SK-N-SH (cell line): ENCODE measurements around the gene LPIN1. TPM values are rescaled to one million over a fixed set of nuclear protein-coding genes. Genes with fewer than 3 reads are reported as not detected.

Source experiments
- CTCF ChIA-PET: fragments of 300-600, 350-600 bp; formaldehyde crosslinking; extraction: SDS; loops from one replicate; lab custom pipeline; 2021; lab: Yijun Ruan, JAX
- POLR2A ChIA-PET: fragments of 350-600 bp; sonication (Branson Sonifier 250); formaldehyde crosslinking; extraction: SDS; loops from one replicate; lab custom pipeline; 2020; ENCODE audit warnings: antibody characterized with exemption, inconsistent platforms; lab: Yijun Ruan, JAX
- DNase-seq: peaks from one replicate; pipeline ENCODE4 v3.0.0; 2012
- H2AFZ ChIP-seq: fragments of 200-600 bp; sonication (generic); 2 replicates; pipeline ENCODE4 v1.8.1; 2016; ENCODE audit warnings: antibody characterized with exemption, mild to moderate bottlenecking, low read depth
- H3F3A ChIP-seq: fragments of 200-600 bp; sonication (generic); replicated peaks from 2 replicates; pipeline ENCODE3; 2016; ENCODE audit warnings: antibody characterized with exemption, mild to moderate bottlenecking; ENCODE audit not compliant: insufficient read depth
- H3K27ac ChIP-seq, 2 experiments: fragments of 200-500 bp in 1 of 2; fragments of 200-600 bp in 1 of 2; sonication (Bioruptor generic) in 1 of 2; sonication (generic), shearing (Covaris generic) in 1 of 2; 2 replicates each; pipeline versions ENCODE4 v1.5.1 to v1.6.1; 2014 to 2016; ENCODE audit warnings: low read depth in 2 of 2, inconsistent platforms in 1 of 2, low read length in 1 of 2, mild to moderate bottlenecking in 1 of 2, mixed read lengths in 1 of 2
- H3K27me3 ChIP-seq: fragments of 200-600 bp; sonication (generic), shearing (Covaris generic); 2 replicates; pipeline ENCODE4 v1.6.1; 2016; ENCODE audit warnings: mixed run types; ENCODE audit not compliant: insufficient read depth
- H3K36me3 ChIP-seq, 2 experiments: fragments of 200-500 bp in 1 of 2; fragments of 200-600 bp in 1 of 2; sonication (Bioruptor generic) in 1 of 2; sonication (generic) in 1 of 2; replicated peaks in 1 of 2; 2 replicates each; pipeline versions ENCODE3 to v1.5.1; 2014 to 2016; ENCODE audit warnings: low read length in 1 of 2, mild to moderate bottlenecking in 1 of 2; ENCODE audit not compliant: insufficient read depth in 2 of 2, control insufficient read depth in 1 of 2
- H3K4me1 ChIP-seq, 2 experiments: fragments of 200-500 bp in 1 of 2; fragments of 200-600 bp in 1 of 2; sonication (Bioruptor generic) in 1 of 2; sonication (generic), shearing (Covaris generic) in 1 of 2; 2 replicates each; pipeline versions ENCODE4 v1.5.1 to v1.6.1; 2014 to 2016; ENCODE audit warnings: low read depth in 1 of 2, low read length in 1 of 2, mixed run types in 1 of 2; ENCODE audit not compliant: insufficient read depth in 2 of 2, control insufficient read depth in 1 of 2
- H3K4me2 ChIP-seq: fragments of 200-600 bp; sonication (generic), shearing (Covaris generic); 2 replicates; pipeline ENCODE4 v1.6.1; 2017; ENCODE audit warnings: mixed run types
- H3K4me3 ChIP-seq, 2 experiments: fragments of 200-500 bp in 1 of 2; fragments of 200-600 bp in 1 of 2; sonication (Bioruptor generic) in 1 of 2; sonication (generic), shearing (Covaris generic) in 1 of 2; 2 replicates each; pipeline versions ENCODE4 v1.5.1 to v1.8.1; 2014 to 2016; ENCODE audit warnings: low read depth in 2 of 2, inconsistent platforms in 1 of 2, low read length in 1 of 2, mild to moderate bottlenecking in 1 of 2, mixed read lengths in 1 of 2, moderate library complexity in 1 of 2
- H3K79me2 ChIP-seq: fragments of 200-600 bp; sonication (generic); 2 replicates; pipeline ENCODE4 v1.8.1; 2017; ENCODE audit warnings: mild to moderate bottlenecking; ENCODE audit not compliant: insufficient read depth
- H3K9ac ChIP-seq: fragments of 200-600 bp; sonication (generic); 2 replicates; pipeline ENCODE4 v1.6.1; 2017; ENCODE audit warnings: mixed run types
- H3K9me2 ChIP-seq: fragments of 200-600 bp; sonication (generic); 2 replicates; pipeline ENCODE4 v1.6.1; 2017; ENCODE audit warnings: mixed run types
- H3K9me3 ChIP-seq: fragments of 200-600 bp; sonication (generic); 2 replicates; pipeline ENCODE4 v1.6.1; 2017; ENCODE audit warnings: mixed run types, mild to moderate bottlenecking, moderate library complexity
- H4K20me1 ChIP-seq: fragments of 200-600 bp; sonication (generic); 2 replicates; pipeline ENCODE4 v1.6.1; 2017; ENCODE audit warnings: mild to moderate bottlenecking, mixed run types; ENCODE audit not compliant: insufficient read depth
- CHD2 ChIP-seq: fragments of 150-350 bp; IDR thresholded peaks from 2 replicates; pipeline ENCODE4 v1.6.1; 2018; ENCODE audit warnings: low read length; ENCODE audit not compliant: partially characterized antibody
- EP300 ChIP-seq, 2 experiments: IDR thresholded peaks; 2 replicates each; pipeline versions ENCODE4 v1.4.0 to v1.6.1; 2012; ENCODE audit warnings: borderline replicate concordance in 1 of 2, low read depth in 1 of 2, low read length in 1 of 2
- FOXM1 ChIP-seq: IDR thresholded peaks from 2 replicates; pipeline ENCODE4 v1.4.0; 2012; ENCODE audit warnings: low read depth, mild to moderate bottlenecking
- GATA2 ChIP-seq: sonication (generic); formaldehyde crosslinking; IDR thresholded peaks from 2 replicates; pipeline ENCODE4 v1.5.0; 2020; ENCODE audit warnings: mild to moderate bottlenecking, missing genetic modification reagents
- MAX ChIP-seq: IDR thresholded peaks from 2 replicates; pipeline ENCODE4 v1.4.0; 2012; ENCODE audit warnings: low read depth
- MEF2A ChIP-seq: IDR thresholded peaks from 2 replicates; pipeline ENCODE4 v1.4.0; 2012; ENCODE audit warnings: low read depth, borderline replicate concordance
- NFIC ChIP-seq: IDR thresholded peaks from 2 replicates; pipeline ENCODE4 v1.4.0; 2012; ENCODE audit warnings: borderline replicate concordance
- NRF1 ChIP-seq: IDR thresholded peaks from 2 replicates; pipeline ENCODE4 v1.6.1; 2012; ENCODE audit warnings: low read depth, mild to moderate bottlenecking, low read length
- RAD21 ChIP-seq: IDR thresholded peaks from 2 replicates; pipeline ENCODE4 v1.6.1; 2012; ENCODE audit warnings: mild to moderate bottlenecking, low read length
- RFX5 ChIP-seq: IDR thresholded peaks from 2 replicates; pipeline ENCODE4 v1.6.1; 2012; ENCODE audit warnings: mild to moderate bottlenecking, improper control_type of control experiment, low read length
- RXRA ChIP-seq: IDR thresholded peaks from 2 replicates; pipeline ENCODE4 v1.4.0; 2012; ENCODE audit warnings: low read depth, mild to moderate bottlenecking, borderline replicate concordance
- SIN3A ChIP-seq: IDR thresholded peaks from 2 replicates; pipeline ENCODE4 v1.6.1; 2012; ENCODE audit warnings: low read depth, mild to moderate bottlenecking, low read length, moderate library complexity, borderline replicate concordance
- TAF1 ChIP-seq: IDR thresholded peaks from 2 replicates; pipeline ENCODE4 v1.6.1; 2012; ENCODE audit warnings: low read depth, mild to moderate bottlenecking, low read length, moderate library complexity, borderline replicate concordance
- TCF12 ChIP-seq: IDR thresholded peaks from 2 replicates; pipeline ENCODE4 v1.4.0; 2012
- TEAD4 ChIP-seq: IDR thresholded peaks from 2 replicates; pipeline ENCODE4 v1.4.0; 2012; ENCODE audit warnings: mild to moderate bottlenecking, borderline replicate concordance; ENCODE audit not compliant: insufficient read depth
- USF1 ChIP-seq: IDR thresholded peaks from 2 replicates; pipeline ENCODE4 v1.4.0; 2012; ENCODE audit warnings: low read depth, borderline replicate concordance
- WGBS: methylation state at CpG from one replicate; pipeline ENCODE4 v1.1.6; 2017; ENCODE audit warnings: low lambda C conversion rate; 5-methylcytosine and 5-hydroxymethylcytosine counted together
- polyA plus RNA-seq, 3 experiments: library from polyadenylated mRNA; depleted of rRNA; stranded (reverse); fragments of >200 nt; gene quantifications; 2 replicates each; pipeline ENCODE4 v1.2.3, GENCODE V29; 2012
- TF ChIP-seq, protein P1 (sequence below): fragments of 150-350 bp; IDR thresholded peaks from 2 replicates; pipeline ENCODE4 v1.6.1; 2016; ENCODE audit warnings: mild to moderate bottlenecking, low read depth, low read length
- TF ChIP-seq, protein P2 (sequence below): fragments of 200-600 bp; sonication (generic); IDR thresholded peaks from 2 replicates; pipeline ENCODE4 v1.6.1; 2017; ENCODE audit warnings: antibody characterized with exemption, mild to moderate bottlenecking, moderate library complexity

The LPIN1 gene
- polyA plus RNA-seq, 1 of the 3 experiments (the other 2 are of a cell fraction) = 22.1 TPM

GRCh38 chr2:11778416-11778815 is 32.0 kb downstream of the LPIN1 start:
- Histone ChIP-seq H3K27ac (no peak overlapping the region), H3K9me2 (no peaks in the 10 kb centered on the region), H3K36me3 (peaks cover 36 to 76% of the 10 kb centered on the region in 2 experiments), H3K4me1 (peaks cover 6 to 18% of the 10 kb centered on the region in 2 experiments; a peak in 2 of 4 replicates), H3K9me3 (no peaks in the 10 kb centered on the region), H4K20me1 (no peaks in the 10 kb centered on the region), H3K4me2 (no peak overlapping the region), H2AFZ (no peak overlapping the region), H3K4me3 (no peak overlapping the region), H3K79me2 (0 out of 2 replicates have a peak, but pooled peaks cover 3% of the 10 kb centered on the region), H3K27me3 (no peaks in the 10 kb centered on the region), H3K9ac (no peak overlapping the region), H3F3A (peaks cover 8% of the 10 kb centered on the region)
- ChIA-PET POLR2A (no interaction called here), CTCF (interaction anchor here (0.7 to 18.0 kb wide), 13 partner anchors 11 to 1229 kb away, joined by 3 to 886 read pairs (median 14); partner anchors contain the start of gene LPIN1)
- no peak for DNase-seq
- TF ChIP-seq MEF2A (no peak), MAX (no peak), RFX5 (no peak), RAD21 (no peak), RXRA (no peak), TAF1 (no peak), TCF12 (no peak), GATA2 (no peak), EP300 (IDR thresholded peaks at IDR 0.05; ENCODE audit: borderline replicate concordance in 1 of 2, low read depth in 1 of 2, low read length in 1 of 2) (no peak), NRF1 (no peak), FOXM1 (no peak), TEAD4 (no peak)
- TF ChIP-seq, protein P1, sequence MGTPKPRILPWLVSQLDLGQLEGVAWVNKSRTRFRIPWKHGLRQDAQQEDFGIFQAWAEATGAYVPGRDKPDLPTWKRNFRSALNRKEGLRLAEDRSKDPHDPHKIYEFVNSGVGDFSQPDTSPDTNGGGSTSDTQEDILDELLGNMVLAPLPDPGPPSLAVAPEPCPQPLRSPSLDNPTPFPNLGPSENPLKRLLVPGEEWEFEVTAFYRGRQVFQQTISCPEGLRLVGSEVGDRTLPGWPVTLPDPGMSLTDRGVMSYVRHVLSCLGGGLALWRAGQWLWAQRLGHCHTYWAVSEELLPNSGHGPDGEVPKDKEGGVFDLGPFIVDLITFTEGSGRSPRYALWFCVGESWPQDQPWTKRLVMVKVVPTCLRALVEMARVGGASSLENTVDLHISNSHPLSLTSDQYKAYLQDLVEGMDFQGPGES = no peak
- WGBS = 97% methylated on average over 4 of the region's 4 CpGs

- no peak overlapping the region for H3K27ac ChIP-seq
- H3K9me3 ChIP-seq = no peaks in the 10 kb centered on the region
- H3K4me2 ChIP-seq = peak overlapping the region; percentile 49; the same call in 1 of the 2 replicates
- peak overlapping the region in 1 of 2 experiments; percentile 33; a peak in 1 of 4 replicates for H3K4me3 ChIP-seq
- H3F3A ChIP-seq = peaks cover 8% of the 10 kb centered on the region
- no peak overlapping the region for H3K9ac ChIP-seq
- H3K79me2 ChIP-seq = 0 out of 2 replicates have a peak, but pooled peaks cover 3% of the 10 kb centered on the region
- no peaks in the 10 kb centered on the region for H3K27me3 ChIP-seq
- peaks cover 39 to 72% of the 10 kb centered on the region in 2 experiments for H3K36me3 ChIP-seq
- CTCF ChIA-PET = interaction anchor here (0.6 to 18.0 kb wide), 34 partner anchors 9 to 1228 kb away, joined by 3 to 886 read pairs (median 4); partner anchors contain the start of gene LPIN1
- no peaks in the 10 kb centered on the region for H3K9me2 ChIP-seq
- H4K20me1 ChIP-seq = no peaks in the 10 kb centered on the region
- no peak overlapping the region for H2AFZ ChIP-seq
- peak; percentile 95 for DNase-seq
- WGBS = 28% methylated on average over 23 of the region's 23 CpGs
- H3K4me1 ChIP-seq = peaks cover 6 to 10% of the 10 kb centered on the region in 2 experiments; a peak in 2 of 4 replicates
- POLR2A ChIA-PET = interaction anchor here (1.2 to 1.9 kb wide), 4 partner anchors 35 to 86 kb away, joined by 3 to 6 read pairs (median 5); no protein-coding TSS in a partner anchor
- peak; percentile 97 for TF ChIP-seq RAD21
- TF ChIP-seq MEF2A = no peak
- TF ChIP-seq NRF1 = 0 out of 2 replicates have a peak, but pooled peaks have one; percentile 9
- TF ChIP-seq SIN3A = peak; percentile 70; the same call in 1 of the 2 replicates
- TF ChIP-seq USF1 = peak; percentile 78; the same call in 1 of the 2 replicates
- TF ChIP-seq MAX = peak; percentile 99
- TF ChIP-seq, protein P1 = no peak
- TF ChIP-seq NFIC = no peak
- TF ChIP-seq EP300 (IDR thresholded peaks at IDR 0.05; ENCODE audit: borderline replicate concordance in 1 of 2, low read depth in 1 of 2, low read length in 1 of 2) = no peak
- peak; percentile 28 for TF ChIP-seq CHD2
- TF ChIP-seq, protein P2, sequence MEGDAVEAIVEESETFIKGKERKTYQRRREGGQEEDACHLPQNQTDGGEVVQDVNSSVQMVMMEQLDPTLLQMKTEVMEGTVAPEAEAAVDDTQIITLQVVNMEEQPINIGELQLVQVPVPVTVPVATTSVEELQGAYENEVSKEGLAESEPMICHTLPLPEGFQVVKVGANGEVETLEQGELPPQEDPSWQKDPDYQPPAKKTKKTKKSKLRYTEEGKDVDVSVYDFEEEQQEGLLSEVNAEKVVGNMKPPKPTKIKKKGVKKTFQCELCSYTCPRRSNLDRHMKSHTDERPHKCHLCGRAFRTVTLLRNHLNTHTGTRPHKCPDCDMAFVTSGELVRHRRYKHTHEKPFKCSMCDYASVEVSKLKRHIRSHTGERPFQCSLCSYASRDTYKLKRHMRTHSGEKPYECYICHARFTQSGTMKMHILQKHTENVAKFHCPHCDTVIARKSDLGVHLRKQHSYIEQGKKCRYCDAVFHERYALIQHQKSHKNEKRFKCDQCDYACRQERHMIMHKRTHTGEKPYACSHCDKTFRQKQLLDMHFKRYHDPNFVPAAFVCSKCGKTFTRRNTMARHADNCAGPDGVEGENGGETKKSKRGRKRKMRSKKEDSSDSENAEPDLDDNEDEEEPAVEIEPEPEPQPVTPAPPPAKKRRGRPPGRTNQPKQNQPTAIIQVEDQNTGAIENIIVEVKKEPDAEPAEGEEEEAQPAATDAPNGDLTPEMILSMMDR = peak; percentile 99
Observed at GRCh38 chr2:11778923-11779757, 32.7 kb downstream of the LPIN1 start.
